Heart left ventricle (tissue), 13 donors: ENCODE results near the gene PTN.

ENCODE experiments used
- POLR2A ChIP-seq, 2 donors: fragments of 450-650 bp; IDR thresholded peaks; one replicate each; pipeline ENCODE4 v1.6.1; 2017; ENCODE audit warnings: antibody characterized with exemption in 2 of 2, mild to moderate bottlenecking in 2 of 2, moderate library complexity in 2 of 2
- TF ChIP-seq, protein P1 (sequence below), 12 donors: fragments of 200-600 bp; sonication (generic) in 4 of 12; IDR thresholded peaks; one replicate each; pipeline versions ENCODE4 v1.5.0 to v1.8.0; 2018 to 2022; ENCODE audit warnings: antibody characterized with exemption in 12 of 12, mild to moderate bottlenecking in 5 of 12
- donor health status: ischemic (EF 13 %, LVEDD 7.1; RV severe dilation, severe dysfunction).
- donor health status: DM: no; HTN: yes; CAD: no.
- donor health status: DM: no; HTN: no; CAD: no.
- donor health status: ischemic (EF 25% LVEDD 6.9; RV normal size, moderate dysfunction).
- donor health status: ischemic (EF 25% LVEDD 5.7; RV mildly dilated, moderate dysfunction).
- donor health status: ischemic (EF 35%, LVEDD 5.7; RV mildly dilated, moderate dysfunction).
- donor health status: nonischemic (EF 11% LVEDD 7.7; RV severe dilation, severe dysfunction).
- donor health status: DM: yes; HTN: yes; CAD: no.
- donor health status: PGD.
- donor health status: ischemic (EF 29% LVEDD 5.4; RV normal size, mild dysfunction).
- donor health status: nonischemic (EF 23%, LVEDD 6.1; RV moderate dilation, normal function).

DNA sequence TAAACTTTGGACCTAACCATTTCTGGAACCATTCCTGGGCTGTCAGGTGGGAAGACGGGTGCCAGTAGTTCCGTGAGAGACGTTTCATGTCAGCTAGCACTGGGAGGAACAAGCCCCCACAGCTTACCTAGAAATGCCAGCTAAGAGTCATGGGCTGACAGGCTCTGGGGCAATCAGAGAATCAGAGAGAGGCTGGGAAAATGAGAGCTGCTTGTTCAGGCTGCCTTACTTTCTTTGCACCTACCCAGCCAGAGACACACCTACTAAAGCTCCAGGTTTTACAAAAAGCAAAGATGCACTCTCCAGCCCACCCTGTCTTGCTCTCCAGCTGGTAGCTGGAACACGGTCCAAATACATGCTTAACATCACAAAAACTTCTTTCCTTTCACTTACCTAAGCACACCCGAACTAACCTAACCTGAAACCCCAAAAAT lies 688 bp downstream of the PTN start:
- TF ChIP-seq, protein P1, sequence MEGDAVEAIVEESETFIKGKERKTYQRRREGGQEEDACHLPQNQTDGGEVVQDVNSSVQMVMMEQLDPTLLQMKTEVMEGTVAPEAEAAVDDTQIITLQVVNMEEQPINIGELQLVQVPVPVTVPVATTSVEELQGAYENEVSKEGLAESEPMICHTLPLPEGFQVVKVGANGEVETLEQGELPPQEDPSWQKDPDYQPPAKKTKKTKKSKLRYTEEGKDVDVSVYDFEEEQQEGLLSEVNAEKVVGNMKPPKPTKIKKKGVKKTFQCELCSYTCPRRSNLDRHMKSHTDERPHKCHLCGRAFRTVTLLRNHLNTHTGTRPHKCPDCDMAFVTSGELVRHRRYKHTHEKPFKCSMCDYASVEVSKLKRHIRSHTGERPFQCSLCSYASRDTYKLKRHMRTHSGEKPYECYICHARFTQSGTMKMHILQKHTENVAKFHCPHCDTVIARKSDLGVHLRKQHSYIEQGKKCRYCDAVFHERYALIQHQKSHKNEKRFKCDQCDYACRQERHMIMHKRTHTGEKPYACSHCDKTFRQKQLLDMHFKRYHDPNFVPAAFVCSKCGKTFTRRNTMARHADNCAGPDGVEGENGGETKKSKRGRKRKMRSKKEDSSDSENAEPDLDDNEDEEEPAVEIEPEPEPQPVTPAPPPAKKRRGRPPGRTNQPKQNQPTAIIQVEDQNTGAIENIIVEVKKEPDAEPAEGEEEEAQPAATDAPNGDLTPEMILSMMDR (IDR thresholded peaks at IDR 0.05), result no peak
- no peak for TF ChIP-seq POLR2A (IDR thresholded peaks at IDR 0.05)
